SK-N-SH (cell line): ENCODE data around the gene C2orf92. TPM values are rescaled to one million over a fixed set of nuclear protein-coding genes. Genes with fewer than 3 reads are reported as not detected.
A peak's percentile ranks its signal among the peaks of the same experiment; 100 is the strongest.

Experiments
- CTCF ChIA-PET: fragments of 300-600, 350-600 bp; formaldehyde crosslinking; extraction: SDS; loops from one replicate; lab custom pipeline; 2021; lab: Yijun Ruan, JAX
- POLR2A ChIA-PET: fragments of 350-600 bp; sonication (Branson Sonifier 250); formaldehyde crosslinking; extraction: SDS; loops from one replicate; lab custom pipeline; 2020; ENCODE audit warnings: antibody characterized with exemption, inconsistent platforms; lab: Yijun Ruan, JAX
- DNase-seq: peaks from one replicate; pipeline ENCODE4 v3.0.0; 2012
- H2AFZ ChIP-seq: fragments of 200-600 bp; sonication (generic); 2 replicates; pipeline ENCODE4 v1.8.1; 2016; ENCODE audit warnings: antibody characterized with exemption, mild to moderate bottlenecking, low read depth
- H3F3A ChIP-seq: fragments of 200-600 bp; sonication (generic); replicated peaks from 2 replicates; pipeline ENCODE3; 2016; ENCODE audit warnings: antibody characterized with exemption, mild to moderate bottlenecking; ENCODE audit not compliant: insufficient read depth
- H3K27ac ChIP-seq, 2 experiments: fragments of 200-500 bp in 1 of 2; fragments of 200-600 bp in 1 of 2; sonication (Bioruptor generic) in 1 of 2; sonication (generic), shearing (Covaris generic) in 1 of 2; 2 replicates each; pipeline versions ENCODE4 v1.5.1 to v1.6.1; 2014 to 2016; ENCODE audit warnings: low read depth in 2 of 2, inconsistent platforms in 1 of 2, low read length in 1 of 2, mild to moderate bottlenecking in 1 of 2, mixed read lengths in 1 of 2
- H3K27me3 ChIP-seq: fragments of 200-600 bp; sonication (generic), shearing (Covaris generic); 2 replicates; pipeline ENCODE4 v1.6.1; 2016; ENCODE audit warnings: mixed run types; ENCODE audit not compliant: insufficient read depth
- H3K36me3 ChIP-seq, 2 experiments: fragments of 200-500 bp in 1 of 2; fragments of 200-600 bp in 1 of 2; sonication (Bioruptor generic) in 1 of 2; sonication (generic) in 1 of 2; replicated peaks in 1 of 2; 2 replicates each; pipeline versions ENCODE3 to v1.5.1; 2014 to 2016; ENCODE audit warnings: low read length in 1 of 2, mild to moderate bottlenecking in 1 of 2; ENCODE audit not compliant: insufficient read depth in 2 of 2, control insufficient read depth in 1 of 2
- H3K4me1 ChIP-seq, 2 experiments: fragments of 200-500 bp in 1 of 2; fragments of 200-600 bp in 1 of 2; sonication (Bioruptor generic) in 1 of 2; sonication (generic), shearing (Covaris generic) in 1 of 2; 2 replicates each; pipeline versions ENCODE4 v1.5.1 to v1.6.1; 2014 to 2016; ENCODE audit warnings: low read depth in 1 of 2, low read length in 1 of 2, mixed run types in 1 of 2; ENCODE audit not compliant: insufficient read depth in 2 of 2, control insufficient read depth in 1 of 2
- H3K4me2 ChIP-seq: fragments of 200-600 bp; sonication (generic), shearing (Covaris generic); 2 replicates; pipeline ENCODE4 v1.6.1; 2017; ENCODE audit warnings: mixed run types
- H3K4me3 ChIP-seq, 2 experiments: fragments of 200-500 bp in 1 of 2; fragments of 200-600 bp in 1 of 2; sonication (Bioruptor generic) in 1 of 2; sonication (generic), shearing (Covaris generic) in 1 of 2; 2 replicates each; pipeline versions ENCODE4 v1.5.1 to v1.8.1; 2014 to 2016; ENCODE audit warnings: low read depth in 2 of 2, inconsistent platforms in 1 of 2, low read length in 1 of 2, mild to moderate bottlenecking in 1 of 2, mixed read lengths in 1 of 2, moderate library complexity in 1 of 2
- H3K79me2 ChIP-seq: fragments of 200-600 bp; sonication (generic); 2 replicates; pipeline ENCODE4 v1.8.1; 2017; ENCODE audit warnings: mild to moderate bottlenecking; ENCODE audit not compliant: insufficient read depth
- H3K9ac ChIP-seq: fragments of 200-600 bp; sonication (generic); 2 replicates; pipeline ENCODE4 v1.6.1; 2017; ENCODE audit warnings: mixed run types
- H3K9me2 ChIP-seq: fragments of 200-600 bp; sonication (generic); 2 replicates; pipeline ENCODE4 v1.6.1; 2017; ENCODE audit warnings: mixed run types
- H3K9me3 ChIP-seq: fragments of 200-600 bp; sonication (generic); 2 replicates; pipeline ENCODE4 v1.6.1; 2017; ENCODE audit warnings: mixed run types, mild to moderate bottlenecking, moderate library complexity
- H4K20me1 ChIP-seq: fragments of 200-600 bp; sonication (generic); 2 replicates; pipeline ENCODE4 v1.6.1; 2017; ENCODE audit warnings: mild to moderate bottlenecking, mixed run types; ENCODE audit not compliant: insufficient read depth
- CHD2 ChIP-seq: fragments of 150-350 bp; IDR thresholded peaks from 2 replicates; pipeline ENCODE4 v1.6.1; 2018; ENCODE audit warnings: low read length; ENCODE audit not compliant: partially characterized antibody
- ELF1 ChIP-seq: IDR thresholded peaks from 2 replicates; pipeline ENCODE4 v1.4.0; 2012
- EP300 ChIP-seq, 2 experiments: IDR thresholded peaks; 2 replicates each; pipeline versions ENCODE4 v1.4.0 to v1.6.1; 2012; ENCODE audit warnings: borderline replicate concordance in 1 of 2, low read depth in 1 of 2, low read length in 1 of 2
- EZH2phosphoT487 ChIP-seq: fragments of 200-600 bp; sonication (generic); IDR thresholded peaks from 2 replicates; pipeline ENCODE4 v1.6.1; 2017; ENCODE audit warnings: low read depth, mixed run types, mild to moderate bottlenecking, antibody characterized with exemption, moderate library complexity, borderline replicate concordance
- FOSL2 ChIP-seq: IDR thresholded peaks from 2 replicates; pipeline ENCODE4 v1.4.0; 2012; ENCODE audit warnings: low read depth, mild to moderate bottlenecking, moderate library complexity, borderline replicate concordance
- FOXJ3 ChIP-seq: sonication (generic); formaldehyde crosslinking; IDR thresholded peaks from 2 replicates; pipeline ENCODE4 v1.5.1; 2020; ENCODE audit warnings: mild to moderate bottlenecking, missing genetic modification reagents
- GABPA ChIP-seq: IDR thresholded peaks from 2 replicates; pipeline ENCODE4 v1.4.0; 2012; ENCODE audit warnings: low read depth, mild to moderate bottlenecking
- GATA2 ChIP-seq: sonication (generic); formaldehyde crosslinking; IDR thresholded peaks from 2 replicates; pipeline ENCODE4 v1.5.0; 2020; ENCODE audit warnings: mild to moderate bottlenecking, missing genetic modification reagents
- IRF3 ChIP-seq: fragments of 150-350 bp; IDR thresholded peaks from 2 replicates; pipeline ENCODE4 v1.6.1; 2016; ENCODE audit warnings: mild to moderate bottlenecking, low read depth, low read length
- JUND ChIP-seq: IDR thresholded peaks from 2 replicates; pipeline ENCODE4 v1.4.0; 2012
- MAX ChIP-seq: IDR thresholded peaks from 2 replicates; pipeline ENCODE4 v1.4.0; 2012; ENCODE audit warnings: low read depth
- MEF2A ChIP-seq: IDR thresholded peaks from 2 replicates; pipeline ENCODE4 v1.4.0; 2012; ENCODE audit warnings: low read depth, borderline replicate concordance
- MXI1 ChIP-seq: IDR thresholded peaks from 2 replicates; pipeline ENCODE4 v1.6.1; 2012; ENCODE audit warnings: mild to moderate bottlenecking, low read depth, low read length, improper control_type of control experiment
- NFIC ChIP-seq: IDR thresholded peaks from 2 replicates; pipeline ENCODE4 v1.4.0; 2012; ENCODE audit warnings: borderline replicate concordance
- NRF1 ChIP-seq: IDR thresholded peaks from 2 replicates; pipeline ENCODE4 v1.6.1; 2012; ENCODE audit warnings: low read depth, mild to moderate bottlenecking, low read length
- PBX3 ChIP-seq: IDR thresholded peaks from 2 replicates; pipeline ENCODE4; 2012
- POLR2AphosphoS5 ChIP-seq: IDR thresholded peaks from 2 replicates; pipeline ENCODE4 v1.6.1; 2012; ENCODE audit warnings: low read depth, low read length
- RAD21 ChIP-seq: IDR thresholded peaks from 2 replicates; pipeline ENCODE4 v1.6.1; 2012; ENCODE audit warnings: mild to moderate bottlenecking, low read length
- RCOR1 ChIP-seq: fragments of 150-350 bp; IDR thresholded peaks from 2 replicates; pipeline ENCODE4 v1.6.1; 2017; ENCODE audit warnings: antibody characterized with exemption, low read length
- RFX5 ChIP-seq: IDR thresholded peaks from 2 replicates; pipeline ENCODE4 v1.6.1; 2012; ENCODE audit warnings: mild to moderate bottlenecking, improper control_type of control experiment, low read length
- RXRA ChIP-seq: IDR thresholded peaks from 2 replicates; pipeline ENCODE4 v1.4.0; 2012; ENCODE audit warnings: low read depth, mild to moderate bottlenecking, borderline replicate concordance
- SIN3A ChIP-seq: IDR thresholded peaks from 2 replicates; pipeline ENCODE4 v1.6.1; 2012; ENCODE audit warnings: low read depth, mild to moderate bottlenecking, low read length, moderate library complexity, borderline replicate concordance
- SMC3 ChIP-seq: IDR thresholded peaks from 2 replicates; pipeline ENCODE4 v1.6.1; 2012; ENCODE audit warnings: low read depth, low read length, improper control_type of control experiment
- TAF1 ChIP-seq: IDR thresholded peaks from 2 replicates; pipeline ENCODE4 v1.6.1; 2012; ENCODE audit warnings: low read depth, mild to moderate bottlenecking, low read length, moderate library complexity, borderline replicate concordance
- TCF12 ChIP-seq: IDR thresholded peaks from 2 replicates; pipeline ENCODE4 v1.4.0; 2012
- TEAD4 ChIP-seq: IDR thresholded peaks from 2 replicates; pipeline ENCODE4 v1.4.0; 2012; ENCODE audit warnings: mild to moderate bottlenecking, borderline replicate concordance; ENCODE audit not compliant: insufficient read depth
- YY1 ChIP-seq: IDR thresholded peaks from 2 replicates; pipeline ENCODE4 v1.4.0; 2012; ENCODE audit warnings: low read depth, mild to moderate bottlenecking
- WGBS: methylation state at CpG from one replicate; pipeline ENCODE4 v1.1.6; 2017; ENCODE audit warnings: low lambda C conversion rate; 5-methylcytosine and 5-hydroxymethylcytosine counted together
- polyA plus RNA-seq, 3 experiments: library from polyadenylated mRNA; depleted of rRNA; stranded (reverse); fragments of >200 nt; gene quantifications; 2 replicates each; pipeline ENCODE4 v1.2.3, GENCODE V29; 2012

The C2orf92 gene
- polyA plus RNA-seq, 1 of the 3 experiments (the other 2 are of a cell fraction) = 3.1 TPM

GRCh38 chr2:97645695-97646629, 23.6 kb upstream of the C2orf92 start, which contains the start of gene COX5B:
TSS of gene COX5B (plus strand) at chr2:97646062. CDS start at chr2:97646087, 25 bp downstream.
- POLR2A ChIA-PET = interaction anchor here (0.6 to 2.0 kb wide), 5 partner anchors 8 to 55 kb away, joined by 3 to 26 read pairs (median 8); partner anchors contain the start of gene ACTR1B
- CTCF ChIA-PET = interaction anchor here (0.9 to 2.7 kb wide), 7 partner anchors 10 to 55 kb away, joined by 3 to 12 read pairs (median 5); partner anchors contain the start of gene ACTR1B
- peaks cover 0 to 16% of the 10 kb centered on the region in 2 experiments; a peak in 2 of 4 replicates for H3K4me1 ChIP-seq
- H4K20me1 ChIP-seq = no peaks in the 10 kb centered on the region
- H3K9ac ChIP-seq = peak within 1 kb of the TSS; percentile 96
- H3K4me2 ChIP-seq = peak within 1 kb of the TSS; percentile 93
- H3K36me3 ChIP-seq = peaks cover 30 to 32% of the 10 kb centered on the region in 2 experiments
- H3K79me2 ChIP-seq = peaks cover 18% of the 10 kb centered on the region
- H2AFZ ChIP-seq = peak within 1 kb of the TSS; percentile 96
- peak; percentile 96 for TF ChIP-seq POLR2AphosphoS5
- peak; percentile 85 for TF ChIP-seq ELF1
- no peak for TF ChIP-seq FOSL2
- TF ChIP-seq TAF1 = peak; percentile 98
- TF ChIP-seq RAD21 = no peak
- TF ChIP-seq IRF3 = no peak
- TF ChIP-seq EZH2phosphoT487 = no peak
- peak; percentile 45; the same call in 1 of the 2 replicates for TF ChIP-seq SIN3A
- no peak; the same call in 1 of the 2 replicates for TF ChIP-seq MAX
- TF ChIP-seq RXRA = no peak
- no peak for TF ChIP-seq PBX3
- TF ChIP-seq FOXJ3 = no peak
- TF ChIP-seq GABPA = peak; percentile 90
- no peak for TF ChIP-seq TEAD4
- TF ChIP-seq TCF12 = no peak
- peak; percentile 26; the same call in 1 of the 2 replicates for TF ChIP-seq SMC3
- no peak for TF ChIP-seq JUND
- peak; percentile 86 for TF ChIP-seq NRF1
- no peak for TF ChIP-seq MEF2A
- TF ChIP-seq MXI1 = peak; percentile 79
- TF ChIP-seq RFX5 = peak; percentile 63; the same call in 1 of the 2 replicates
- TF ChIP-seq YY1 = peak; percentile 80; the same call in 1 of the 2 replicates
- no peak for TF ChIP-seq EP300 (IDR thresholded peaks at IDR 0.05; ENCODE audit: borderline replicate concordance in 1 of 2, low read depth in 1 of 2, low read length in 1 of 2)
- no peak for TF ChIP-seq NFIC
- TF ChIP-seq RCOR1 = no peak
- TF ChIP-seq GATA2 = no peak
- TF ChIP-seq CHD2 = peak; percentile 66
- no peaks in the 10 kb centered on the region for H3K9me3 ChIP-seq
- WGBS = 1% methylated on average over 30 of the region's 63 CpGs
- H3K27ac ChIP-seq = peak within 1 kb of the TSS; percentile 68 to 87; a peak in 3 of 4 replicates
- H3K9me2 ChIP-seq = no peaks in the 10 kb centered on the region
- H3K27me3 ChIP-seq = no peaks in the 10 kb centered on the region
- peak within 1 kb of the TSS; percentile 98 for H3K4me3 ChIP-seq
- peak; percentile 98 for DNase-seq
- H3F3A ChIP-seq = no peaks in the 10 kb centered on the region
